AG04449 (cell line): ENCODE data around the gene MAGI1.

Experiments
- CTCF ChIA-PET: fragments of 350-600 bp; formaldehyde crosslinking; extraction: SDS; loops from one replicate; lab custom pipeline; 2021; ENCODE audit warnings: antibody characterized with exemption; lab: Yijun Ruan, JAX
- POLR2A ChIA-PET: fragments of 400-600, 350-600 bp; formaldehyde crosslinking; extraction: SDS; loops from one replicate; lab custom pipeline; 2020; ENCODE audit warnings: antibody characterized with exemption, inconsistent platforms; lab: Yijun Ruan, JAX
- DNase-seq: peaks from one replicate; pipeline ENCODE4 v3.0.0-alpha.2; 2010; ENCODE audit warnings: low read depth, low spot score
- H3K4me3 ChIP-seq: 2 replicates; pipeline ENCODE4 v1.5.1; 2011; ENCODE audit warnings: low read depth, mild to moderate bottlenecking, control low read depth, low read length
- CTCF ChIP-seq: IDR thresholded peaks from one replicate; pipeline ENCODE4 v1.5.1; 2011; ENCODE audit warnings: mild to moderate bottlenecking, moderate library complexity, low read length, control low read depth, inconsistent platforms; ENCODE audit not compliant: insufficient read depth; ENCODE audit errors: missing control alignments

Gene MAGI1

GRCh38 chr3:65650247-65650646, 388.5 kb downstream of the MAGI1 start:
- ChIA-PET CTCF (no interaction called here), POLR2A (no interaction called here)
- no peak for DNase-seq
- H3K4me3 ChIP-seq: no peak overlapping the region
- no peak for TF ChIP-seq CTCF

GRCh38 chr3:65647369-65647768, 391.3 kb downstream of the MAGI1 start:
- POLR2A ChIA-PET: no interaction called here
- H3K4me3 ChIP-seq: no peak overlapping the region
- DNase-seq: no peak
- no peak for TF ChIP-seq CTCF
- CTCF ChIA-PET: interaction anchor here (1.2 kb wide), 1 partner anchor 25 kb away, joined by 3 read pairs; no protein-coding TSS in a partner anchor

- ChIA-PET CTCF (interaction anchor here (1.0 to 1.9 kb wide), 4 partner anchors 9 to 89 kb away, joined by 3 to 7 read pairs (median 6); no protein-coding TSS in a partner anchor), POLR2A (no interaction called here)
- H3K4me3 ChIP-seq: no peak overlapping the region
- DNase-seq: no peak
- no peak for TF ChIP-seq CTCF
Observed at GRCh38 chr3:65642883-65643282, 395.8 kb downstream of the MAGI1 start.

- ChIA-PET POLR2A (no interaction called here), CTCF (interaction anchor here (1.0 to 1.7 kb wide), 2 partner anchors 32 to 90 kb away, joined by 3 to 7 read pairs; no protein-coding TSS in a partner anchor)
- no peak for TF ChIP-seq CTCF
- no peak for DNase-seq
- no peak overlapping the region for H3K4me3 ChIP-seq
Observed at GRCh38 chr3:65641777-65642176, 396.9 kb downstream of the MAGI1 start.

GRCh38 chr3:65641045-65641444, 397.7 kb downstream of the MAGI1 start:
- CTCF ChIA-PET: no interaction called here
- no peak for DNase-seq
- H3K4me3 ChIP-seq: no peak overlapping the region
- no peak for TF ChIP-seq CTCF
- POLR2A ChIA-PET: no interaction called here

- CTCF ChIA-PET: no interaction called here
- no peak for TF ChIP-seq CTCF
- POLR2A ChIA-PET: no interaction called here
- DNase-seq: no peak
- H3K4me3 ChIP-seq: no peak overlapping the region
Observed at GRCh38 chr3:65639444-65639843, 399.3 kb downstream of the MAGI1 start.
